ENCODE measurements around the gene PDCD1.

Gene PDCD1

GRCh38 chr2:241852116-241852980, 6.3 kb downstream of the PDCD1 start:
- no peak for DNase-seq (ENCODE audit: low read depth in 2 of 2)

GRCh38 chr2:241851325-241852115, 7.2 kb downstream of the PDCD1 start:
- no peak for DNase-seq (ENCODE audit: low read depth in 2 of 2)

GRCh38 chr2:241850544-241851324, 8.0 kb downstream of the PDCD1 start:
- no peak for DNase-seq (ENCODE audit: low read depth in 2 of 2)

GRCh38 chr2:241849616-241850543, 8.8 kb downstream of the PDCD1 start:
- no peak for DNase-seq (ENCODE audit: low read depth in 2 of 2)

GRCh38 chr2:241848761-241849615, 9.7 kb downstream of the PDCD1 start:
- no peak for DNase-seq (ENCODE audit: low read depth in 2 of 2)

- no peak for DNase-seq (ENCODE audit: low read depth in 2 of 2)
These were observed 12.3 kb downstream of the PDCD1 start for GRCh38 chr2:241846406-241846805.

- no peak for DNase-seq (ENCODE audit: low read depth in 2 of 2)
These were observed 13.7 kb downstream of the PDCD1 start for GRCh38 chr2:241844831-241845578.

- peak; percentile 77 to 88 for DNase-seq (ENCODE audit: low read depth in 2 of 2)
These were observed 14.5 kb downstream of the PDCD1 start for GRCh38 chr2:241844066-241844728.

GRCh38 chr2:241843321-241844065, 15.2 kb downstream of the PDCD1 start:
- no peak for DNase-seq (ENCODE audit: low read depth in 2 of 2)

- DNase-seq (ENCODE audit: low read depth in 2 of 2) = peak in 1 of 2 donors; percentile 27
These were observed 16.0 kb downstream of the PDCD1 start for GRCh38 chr2:241842620-241843211.

GRCh38 chr2:241842067-241842415, 16.7 kb downstream of the PDCD1 start:
- no peak for DNase-seq (ENCODE audit: low read depth in 2 of 2)

- no peak for DNase-seq (ENCODE audit: low read depth in 2 of 2)
These were observed 17.3 kb downstream of the PDCD1 start for GRCh38 chr2:241841181-241842066.

- no peak for DNase-seq (ENCODE audit: low read depth in 2 of 2)
These were observed 21.3 kb downstream of the PDCD1 start for GRCh38 chr2:241837197-241837965.

GRCh38 chr2:241836292-241836691, 22.4 kb downstream of the PDCD1 start:
- no peak for DNase-seq (ENCODE audit: low read depth in 2 of 2)

- DNase-seq (ENCODE audit: low read depth in 2 of 2) = no peak
These were observed 23.1 kb downstream of the PDCD1 start for GRCh38 chr2:241835611-241836010.

All from stimulated activated CD4-positive, alpha-beta T cell treated with anti-CD3 and anti-CD28 coated beads, Interleukin-4, amount 100 ng/mL, for 48 hours (primary cell).